HepG2 (cell line): ENCODE measurements around the gene RHBDL3. TPM values are rescaled to one million over a fixed set of nuclear protein-coding genes. Genes with fewer than 3 reads are reported as not detected.

ENCODE experiments used
- ATAC-seq: fragments of 200-7000 bp; cut with Tn5 transposase; 3 replicates; pipeline ENCODE4 v1.9.1; 2020; ENCODE audit warnings: mild to moderate bottlenecking, moderate library complexity
- BruUV-seq: library from RNA; stranded (reverse); fragments of 400-500 nt; replicated peaks from 2 replicates; lab custom pipeline; 2021; lab: Mats Ljungman, UMichigan
- CTCF ChIA-PET: fragments of 300-600 bp; formaldehyde crosslinking; extraction: SDS; loops from one replicate; lab custom pipeline; 2021; ENCODE audit warnings: low total read pairs, inconsistent platforms, low intra/inter-chr PET ratio; lab: Yijun Ruan, JAX
- POLR2A ChIA-PET: fragments of 350-600 bp; sonication (Branson Sonifier 250); formaldehyde crosslinking; loops from one replicate; lab custom pipeline; 2020; ENCODE audit warnings: antibody characterized with exemption, inconsistent platforms; lab: Yijun Ruan, JAX
- DNase-seq: peaks from one replicate; pipeline ENCODE4 v3.0.0-alpha.2; 2015; ENCODE audit warnings: low spot score
- FAIRE-seq: peaks from 3 replicates; lab custom pipeline; 2011; peaks lifted over from hg19 to GRCh38; lab: Jason Lieb, UNC
- H2AFZ ChIP-seq: one replicate; pipeline ENCODE4 v1.6.1; 2011; ENCODE audit warnings: low read length, inconsistent platforms
- H3K27ac ChIP-seq: fragments of 300-600 bp; 3 replicates; pipeline ENCODE4 v1.8.0; 2011; ENCODE audit warnings: mixed run types, mild to moderate bottlenecking, mixed read lengths, low read length, inconsistent platforms; ENCODE audit not compliant: insufficient read depth; ENCODE audit errors: extremely low read length
- H3K27me3 ChIP-seq, 2 experiments: fragments of 200-600 bp in 1 of 2; 2 replicates in 1 of 2; 3 replicates in 1 of 2; pipeline versions ENCODE4 v1.6.0 to v1.8.0; 2011; ENCODE audit warnings: low read length in 2 of 2, mild to moderate bottlenecking in 2 of 2, moderate library complexity in 2 of 2, inconsistent platforms in 1 of 2; ENCODE audit not compliant: insufficient read depth in 2 of 2, control insufficient read depth in 1 of 2
- H3K36me3 ChIP-seq, 2 experiments: fragments of 200-600 bp in 1 of 2; replicated peaks in 1 of 2; 2 replicates in 1 of 2; 3 replicates in 1 of 2; pipeline versions ENCODE4 v1.5.1 to v1.8.0; 2011; ENCODE audit warnings: low read length in 2 of 2, inconsistent platforms in 1 of 2; ENCODE audit not compliant: insufficient read depth in 2 of 2, control insufficient read depth in 1 of 2
- H3K4me1 ChIP-seq: 2 replicates; pipeline ENCODE4 v1.5.1; 2012; ENCODE audit warnings: low read length, inconsistent platforms; ENCODE audit not compliant: insufficient read depth
- H3K4me2 ChIP-seq: 2 replicates; pipeline ENCODE4 v1.6.0; 2011; ENCODE audit warnings: low read depth, low read length, inconsistent platforms
- H3K4me3 ChIP-seq, 3 experiments: fragments of 200-600 bp in 1 of 3; sonication (generic), shearing (Covaris generic) in 1 of 3; replicated peaks in 1 of 3; 2 replicates each; pipeline ENCODE4 v1.5.1; 2011 to 2016; ENCODE audit warnings: low read length in 3 of 3, inconsistent platforms in 2 of 3, low read depth in 2 of 3, mild to moderate bottlenecking in 2 of 3, control low read depth in 1 of 3, mixed read lengths in 1 of 3; ENCODE audit not compliant: insufficient read depth in 1 of 3
- H3K79me2 ChIP-seq: one replicate; pipeline ENCODE4 v1.6.1; 2011; ENCODE audit warnings: low read length, inconsistent platforms; ENCODE audit not compliant: insufficient read depth
- H3K9ac ChIP-seq: 2 replicates; pipeline ENCODE4 v1.6.0; 2011; ENCODE audit warnings: mild to moderate bottlenecking, low read depth, low read length, inconsistent platforms; ENCODE audit not compliant: insufficient read depth
- H3K9me3 ChIP-seq: 2 replicates; pipeline ENCODE4 v1.5.1; 2012; ENCODE audit warnings: mild to moderate bottlenecking, low read length
- H4K20me1 ChIP-seq: 2 replicates; pipeline ENCODE4 v1.6.0; 2011; ENCODE audit warnings: inconsistent platforms, mild to moderate bottlenecking, low read length, moderate library complexity; ENCODE audit not compliant: insufficient read depth
- MED13 ChIP-seq: sonication (generic); formaldehyde crosslinking; IDR thresholded peaks from 2 replicates; pipeline ENCODE4 v1.5.0; 2020; ENCODE audit warnings: missing genetic modification reagents
- ZNF589 ChIP-seq: sonication (generic); formaldehyde crosslinking; conservative IDR thresholded peaks from 2 replicates; pipeline ENCODE4 v1.8.0; 2022; ENCODE audit warnings: mild to moderate bottlenecking, moderate library complexity, missing genetic modification reagents
- ZNF724P ChIP-seq: sonication (generic); formaldehyde crosslinking; IDR thresholded peaks from 2 replicates; pipeline ENCODE4 v1.8.0; 2022; ENCODE audit warnings: missing genetic modification reagents, borderline replicate concordance
- WGBS: methylation state at CpG from one replicate; pipeline ENCODE4 v1.1.6; 2017; ENCODE audit warnings: low lambda C conversion rate; 5-methylcytosine and 5-hydroxymethylcytosine counted together
- in situ Hi-C: cut with HindIII; loops from 2 replicates; pipeline ENCODE4 v1.10.0; 2017; ENCODE audit warnings: low pct_unique_long_range_greater_than_20kb; ENCODE audit not compliant: extremely low pct_ligation_motif_present
- intact Hi-C: fragments of 100-400 bp; cut with micrococcal nuclease; formaldehyde crosslinking; loops from one replicate; pipeline ENCODE4 v1.10.0; 2022; ENCODE audit not compliant: unreplicated experiment
- polyA plus RNA-seq, 8 experiments: library from polyadenylated mRNA; depleted of rRNA in 3 of 8; stranded (reverse) in 7 of 8; unstranded in 1 of 8; fragments of >200 nt; fragmentation: Illumina TruSeq in 4 of 8; extraction: Trizol in 4 of 8; gene quantifications; 2 replicates each; pipeline versions ENCODE4 v1.2.1 to v1.2.3, GENCODE V29; 2011 to 2016; ENCODE audit warnings: low read depth in 4 of 8, missing spikeins in 1 of 8, mixed read lengths in 1 of 8; ENCODE audit not compliant: insufficient read depth in 1 of 8
- total RNA-seq, 5 experiments: library from RNA; depleted of rRNA; stranded (reverse); fragments of >200 nt; fragmentation: Illumina TruSeq; extraction: Trizol; gene quantifications; 2 replicates each; pipeline ENCODE4 v1.2.3, GENCODE V29; 2016; ENCODE audit warnings: low read depth in 1 of 5
- TF ChIP-seq, protein P1 (sequence below): fragments of 450-650 bp; IDR thresholded peaks from 2 replicates; pipeline ENCODE4 v1.6.1; 2016
- TF ChIP-seq, protein P2 (sequence below): sonication (generic); formaldehyde crosslinking; IDR thresholded peaks from 2 replicates; pipeline ENCODE4 v1.4.0; 2020; ENCODE audit warnings: missing genetic modification reagents, borderline replicate concordance

The RHBDL3 gene
- total and polyA plus RNA-seq, 2 of the 13 experiments (the other 11 are each of a cell fraction or from before 2014, with no cell fraction given) = 0.09 TPM; not detected in 1

DNA sequence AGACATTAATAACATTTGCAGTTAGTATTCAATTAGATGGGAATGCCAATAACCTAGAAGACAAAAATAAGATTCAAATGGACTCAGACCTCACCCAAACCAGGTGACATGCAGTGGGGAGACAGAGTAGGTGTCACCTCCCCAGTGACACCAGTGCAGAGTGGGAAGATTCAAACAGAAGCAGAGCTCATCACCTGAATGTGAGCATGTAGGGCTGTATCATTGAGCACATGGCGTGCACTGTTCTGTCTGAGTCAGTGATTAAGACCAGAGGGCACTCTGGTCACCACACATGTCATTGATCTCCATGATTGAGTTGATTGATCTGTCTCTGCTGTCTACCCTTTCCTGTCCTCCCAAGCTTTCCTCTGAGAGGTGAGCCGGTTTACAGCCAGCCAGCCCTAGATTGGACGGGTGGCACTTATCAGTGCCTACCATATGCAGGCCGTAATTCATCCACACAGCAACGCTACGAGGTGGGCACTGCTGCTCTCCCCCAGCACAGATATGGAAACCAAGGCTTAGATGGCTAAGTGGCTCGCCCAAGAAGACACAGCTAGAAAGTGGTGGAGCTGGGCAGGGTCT is 34.0 kb downstream of the RHBDL3 start:
- intact Hi-C loops (loop anchor here (5.0 kb wide), 1 partner anchor 47 kb away; no protein-coding TSS in a partner anchor), in situ Hi-C loops (no loop called here)
- no TSS peak for BruUV-seq
- TF ChIP-seq ZNF589 (no peak), ZNF724P (CRISPR knock-in tag) (no peak), MED13 (CRISPR knock-in tag) (no peak)
- TF ChIP-seq, protein P1, sequence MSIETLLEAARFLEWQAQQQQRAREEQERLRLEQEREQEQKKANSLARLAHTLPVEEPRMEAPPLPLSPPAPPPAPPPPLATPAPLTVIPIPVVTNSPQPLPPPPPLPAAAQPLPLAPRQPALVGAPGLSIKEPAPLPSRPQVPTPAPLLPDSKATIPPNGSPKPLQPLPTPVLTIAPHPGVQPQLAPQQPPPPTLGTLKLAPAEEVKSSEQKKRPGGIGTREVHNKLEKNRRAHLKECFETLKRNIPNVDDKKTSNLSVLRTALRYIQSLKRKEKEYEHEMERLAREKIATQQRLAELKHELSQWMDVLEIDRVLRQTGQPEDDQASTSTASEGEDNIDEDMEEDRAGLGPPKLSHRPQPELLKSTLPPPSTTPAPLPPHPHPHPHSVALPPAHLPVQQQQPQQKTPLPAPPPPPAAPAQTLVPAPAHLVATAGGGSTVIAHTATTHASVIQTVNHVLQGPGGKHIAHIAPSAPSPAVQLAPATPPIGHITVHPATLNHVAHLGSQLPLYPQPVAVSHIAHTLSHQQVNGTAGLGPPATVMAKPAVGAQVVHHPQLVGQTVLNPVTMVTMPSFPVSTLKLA = peak; percentile 49
- TF ChIP-seq, protein P2, sequence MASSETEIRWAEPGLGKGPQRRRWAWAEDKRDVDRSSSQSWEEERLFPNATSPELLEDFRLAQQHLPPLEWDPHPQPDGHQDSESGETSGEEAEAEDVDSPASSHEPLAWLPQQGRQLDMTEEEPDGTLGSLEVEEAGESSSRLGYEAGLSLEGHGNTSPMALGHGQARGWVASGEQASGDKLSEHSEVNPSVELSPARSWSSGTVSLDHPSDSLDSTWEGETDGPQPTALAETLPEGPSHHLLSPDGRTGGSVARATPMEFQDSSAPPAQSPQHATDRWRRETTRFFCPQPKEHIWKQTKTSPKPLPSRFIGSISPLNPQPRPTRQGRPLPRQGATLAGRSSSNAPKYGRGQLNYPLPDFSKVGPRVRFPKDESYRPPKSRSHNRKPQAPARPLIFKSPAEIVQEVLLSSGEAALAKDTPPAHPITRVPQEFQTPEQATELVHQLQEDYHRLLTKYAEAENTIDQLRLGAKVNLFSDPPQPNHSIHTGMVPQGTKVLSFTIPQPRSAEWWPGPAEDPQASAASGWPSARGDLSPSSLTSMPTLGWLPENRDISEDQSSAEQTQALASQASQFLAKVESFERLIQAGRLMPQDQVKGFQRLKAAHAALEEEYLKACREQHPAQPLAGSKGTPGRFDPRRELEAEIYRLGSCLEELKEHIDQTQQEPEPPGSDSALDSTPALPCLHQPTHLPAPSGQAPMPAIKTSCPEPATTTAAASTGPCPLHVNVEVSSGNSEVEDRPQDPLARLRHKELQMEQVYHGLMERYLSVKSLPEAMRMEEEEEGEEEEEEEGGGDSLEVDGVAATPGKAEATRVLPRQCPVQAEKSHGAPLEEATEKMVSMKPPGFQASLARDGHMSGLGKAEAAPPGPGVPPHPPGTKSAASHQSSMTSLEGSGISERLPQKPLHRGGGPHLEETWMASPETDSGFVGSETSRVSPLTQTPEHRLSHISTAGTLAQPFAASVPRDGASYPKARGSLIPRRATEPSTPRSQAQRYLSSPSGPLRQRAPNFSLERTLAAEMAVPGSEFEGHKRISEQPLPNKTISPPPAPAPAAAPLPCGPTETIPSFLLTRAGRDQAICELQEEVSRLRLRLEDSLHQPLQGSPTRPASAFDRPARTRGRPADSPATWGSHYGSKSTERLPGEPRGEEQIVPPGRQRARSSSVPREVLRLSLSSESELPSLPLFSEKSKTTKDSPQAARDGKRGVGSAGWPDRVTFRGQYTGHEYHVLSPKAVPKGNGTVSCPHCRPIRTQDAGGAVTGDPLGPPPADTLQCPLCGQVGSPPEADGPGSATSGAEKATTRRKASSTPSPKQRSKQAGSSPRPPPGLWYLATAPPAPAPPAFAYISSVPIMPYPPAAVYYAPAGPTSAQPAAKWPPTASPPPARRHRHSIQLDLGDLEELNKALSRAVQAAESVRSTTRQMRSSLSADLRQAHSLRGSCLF = no peak
- CTCF ChIA-PET = no interaction called here
- peaks cover 0 to 1% of the 10 kb centered on the region in 2 experiments; a peak in 2 of 5 replicates for H3K27me3 ChIP-seq
- H3K79me2 ChIP-seq = no peaks in the 10 kb centered on the region
- H4K20me1 ChIP-seq = no peaks in the 10 kb centered on the region
- H2AFZ ChIP-seq = no peak overlapping the region
- H3K9me3 ChIP-seq = no peaks in the 10 kb centered on the region
- no peak overlapping the region for H3K27ac ChIP-seq
- DNase-seq (no peak), FAIRE-seq (no peak), ATAC-seq (no peak)
- H3K4me1 ChIP-seq = peaks cover 54% of the 10 kb centered on the region
- no peak overlapping the region for H3K4me3 ChIP-seq
- WGBS = 78% methylated on average over 6 of the region's 7 CpGs
- no peak overlapping the region for H3K9ac ChIP-seq
- H3K4me2 ChIP-seq = no peak overlapping the region
- POLR2A ChIA-PET = no interaction called here
- H3K36me3 ChIP-seq = no peaks in the 10 kb centered on the region
